Ishikawa (cell line): ENCODE data around the gene PLBD1.

Experiments
- TAF1 ChIP-seq: IDR thresholded peaks from 2 replicates; pipeline ENCODE4 v1.6.1; 2012; ENCODE audit warnings: low read depth, mild to moderate bottlenecking
- TF ChIP-seq, protein P1 (sequence below): IDR thresholded peaks from 2 replicates; pipeline ENCODE4 v1.6.1; 2012

GRCh38 chr12:14589169-14590004, 21.7 kb upstream of the PLBD1 start:
- TF ChIP-seq TAF1 = no peak
- TF ChIP-seq, protein P1, sequence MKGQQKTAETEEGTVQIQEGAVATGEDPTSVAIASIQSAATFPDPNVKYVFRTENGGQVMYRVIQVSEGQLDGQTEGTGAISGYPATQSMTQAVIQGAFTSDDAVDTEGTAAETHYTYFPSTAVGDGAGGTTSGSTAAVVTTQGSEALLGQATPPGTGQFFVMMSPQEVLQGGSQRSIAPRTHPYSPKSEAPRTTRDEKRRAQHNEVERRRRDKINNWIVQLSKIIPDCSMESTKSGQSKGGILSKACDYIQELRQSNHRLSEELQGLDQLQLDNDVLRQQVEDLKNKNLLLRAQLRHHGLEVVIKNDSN = no peak
